ENCODE data around the gene GAS7. TPM values are rescaled to one million over a fixed set of nuclear protein-coding genes. Genes with fewer than 3 reads are reported as not detected.

The GAS7 gene
- total and polyA plus RNA-seq, 3 experiments from 2014 or later: 1.9 to 4.4 (median 3.3) TPM

GRCh38 chr17:10117581-10118001 is 80.8 kb downstream of the GAS7 start:
- peaks cover 93 to 98% (median 95%) of the 10 kb centered on the region in 3 donors for H3K4me1 Mint-ChIP-seq
- H3K4me3 Mint-ChIP-seq: peak overlapping the region in 5 of 7 donors; percentile 7 to 80 (median 54)
- POLR2A ChIA-PET: no interaction called here
- H3K27ac ChIP-seq (ENCODE audit: low read depth, low read length): no peak overlapping the region
- peaks cover 0 to 10% of the 10 kb centered on the region in 2 donors for H3K27me3 Mint-ChIP-seq
- peaks cover 0 to 4% (median 0%) of the 10 kb centered on the region in 3 donors for H3K36me3 Mint-ChIP-seq
- H3K4me1 ChIP-seq (ENCODE audit: insufficient read depth, low read length): peaks cover 94% of the 10 kb centered on the region
- H3K9me3 ChIP-seq (ENCODE audit: low read length): no peaks in the 10 kb centered on the region
- H3K4me3 ChIP-seq (ENCODE audit: low read length): no peak overlapping the region
- no peaks in the 10 kb centered on the region for H3K36me3 ChIP-seq (ENCODE audit: insufficient read depth, low read length)
- peak in 2 of 5 donors; percentile 7 to 13 for DNase-seq
- peaks cover 0 to 1% (median 0%) of the 10 kb centered on the region in 5 donors for H3K9me3 Mint-ChIP-seq
- CTCF ChIA-PET: no interaction called here
- no peaks in the 10 kb centered on the region for H3K27me3 ChIP-seq (ENCODE audit: insufficient read depth, low read length, poor library complexity, severe bottlenecking)
- H3K27ac Mint-ChIP-seq: peak overlapping the region; percentile 16 to 100 (median 97)

GRCh38 chr17:10116753-10117420 is 81.5 kb downstream of the GAS7 start:
- Mint-ChIP-seq H3K4me1 (peaks cover 93 to 98% (median 95%) of the 10 kb centered on the region in 3 donors), H3K36me3 (no peaks in the 10 kb centered on the region), H3K9me3 (peaks cover 0 to 1% (median 0%) of the 10 kb centered on the region in 5 donors), H3K4me3 (peak overlapping the region; percentile 7 to 84 (median 60)), H3K27ac (peak overlapping the region; percentile 61 to 100 (median 97)), H3K27me3 (peaks cover 0 to 10% of the 10 kb centered on the region in 2 donors)
- ChIA-PET CTCF (no interaction called here), POLR2A (no interaction called here)
- Histone ChIP-seq H3K9me3 (ENCODE audit: low read length) (no peaks in the 10 kb centered on the region), H3K4me1 (ENCODE audit: insufficient read depth, low read length) (peaks cover 90% of the 10 kb centered on the region), H3K27ac (ENCODE audit: low read depth, low read length) (no peak overlapping the region), H3K36me3 (ENCODE audit: insufficient read depth, low read length) (no peaks in the 10 kb centered on the region), H3K4me3 (ENCODE audit: low read length) (no peak overlapping the region), H3K27me3 (ENCODE audit: insufficient read depth, low read length, poor library complexity, severe bottlenecking) (no peaks in the 10 kb centered on the region)
- no peak for DNase-seq

GRCh38 chr17:10116267-10116666 is 82.1 kb downstream of the GAS7 start:
- Mint-ChIP-seq H3K27me3 (peaks cover 0 to 10% of the 10 kb centered on the region in 2 donors), H3K27ac (peak overlapping the region; percentile 61 to 100 (median 97))

GRCh38 chr17:10115536-10115932 is 82.9 kb downstream of the GAS7 start:
- H3K9me3 Mint-ChIP-seq: peaks cover 0 to 1% (median 0%) of the 10 kb centered on the region in 5 donors
- no peaks in the 10 kb centered on the region for H3K36me3 Mint-ChIP-seq
- H3K27ac Mint-ChIP-seq: peak overlapping the region; percentile 86 to 100 (median 98)
- H3K27ac ChIP-seq (ENCODE audit: low read depth, low read length): peak overlapping the region; percentile 94
- peak overlapping the region; percentile 58 to 90 (median 80) for H3K4me3 Mint-ChIP-seq
- no peaks in the 10 kb centered on the region for H3K27me3 ChIP-seq (ENCODE audit: insufficient read depth, low read length, poor library complexity, severe bottlenecking)
- H3K9me3 ChIP-seq (ENCODE audit: low read length): no peaks in the 10 kb centered on the region
- H3K27me3 Mint-ChIP-seq: peaks cover 0 to 10% of the 10 kb centered on the region in 2 donors
- no peaks in the 10 kb centered on the region for H3K36me3 ChIP-seq (ENCODE audit: insufficient read depth, low read length)
- peaks cover 82 to 88% (median 86%) of the 10 kb centered on the region in 3 donors for H3K4me1 Mint-ChIP-seq
- no peak for DNase-seq
- CTCF ChIA-PET: no interaction called here
- H3K4me3 ChIP-seq (ENCODE audit: low read length): peak overlapping the region; percentile 17
- POLR2A ChIA-PET: interaction anchor here (0.6 to 1.0 kb wide), 2 partner anchors 17 to 48 kb away, joined by 3 read pairs; no protein-coding TSS in a partner anchor
- H3K4me1 ChIP-seq (ENCODE audit: insufficient read depth, low read length): peaks cover 76% of the 10 kb centered on the region

More at GRCh38 chr17:10116267-10116666, 82.1 kb downstream of the GAS7 start:
- Histone ChIP-seq H3K4me3 (ENCODE audit: low read length) (no peak overlapping the region), H3K27ac (ENCODE audit: low read depth, low read length) (no peak overlapping the region), H3K9me3 (ENCODE audit: low read length) (no peaks in the 10 kb centered on the region), H3K36me3 (ENCODE audit: insufficient read depth, low read length) (no peaks in the 10 kb centered on the region), H3K4me1 (ENCODE audit: insufficient read depth, low read length) (peaks cover 84% of the 10 kb centered on the region), H3K27me3 (ENCODE audit: insufficient read depth, low read length, poor library complexity, severe bottlenecking) (no peaks in the 10 kb centered on the region)
- H3K9me3 Mint-ChIP-seq: peaks cover 0 to 1% (median 0%) of the 10 kb centered on the region in 5 donors
- ChIA-PET CTCF (no interaction called here), POLR2A (no interaction called here)
- peaks cover 89 to 95% (median 91%) of the 10 kb centered on the region in 3 donors for H3K4me1 Mint-ChIP-seq
- H3K4me3 Mint-ChIP-seq: peak overlapping the region in 6 of 7 donors; percentile 7 to 84 (median 61)
- no peak for DNase-seq
- H3K36me3 Mint-ChIP-seq: no peaks in the 10 kb centered on the region

GRCh38 chr17:10114931-10115535 is 83.4 kb downstream of the GAS7 start:
- peaks cover 0 to 1% (median 0%) of the 10 kb centered on the region in 5 donors for H3K9me3 Mint-ChIP-seq
- H3K27ac ChIP-seq (ENCODE audit: low read depth, low read length): peak overlapping the region; percentile 94
- H3K36me3 ChIP-seq (ENCODE audit: insufficient read depth, low read length): no peaks in the 10 kb centered on the region
- H3K4me3 ChIP-seq (ENCODE audit: low read length): peak overlapping the region; percentile 47
- CTCF ChIA-PET: interaction anchor here (1.0 kb wide), 1 partner anchor 127 kb away, joined by 3 read pairs; no protein-coding TSS in a partner anchor
- H3K4me1 ChIP-seq (ENCODE audit: insufficient read depth, low read length): peaks cover 71% of the 10 kb centered on the region
- no peaks in the 10 kb centered on the region for H3K36me3 Mint-ChIP-seq
- H3K27me3 ChIP-seq (ENCODE audit: insufficient read depth, low read length, poor library complexity, severe bottlenecking): no peaks in the 10 kb centered on the region
- DNase-seq: peak; percentile 65 to 92 (median 76)
- H3K4me1 Mint-ChIP-seq: peaks cover 77 to 86% (median 81%) of the 10 kb centered on the region in 3 donors
- H3K9me3 ChIP-seq (ENCODE audit: low read length): no peaks in the 10 kb centered on the region
- POLR2A ChIA-PET: interaction anchor here (0.6 to 1.0 kb wide), 2 partner anchors 16 to 49 kb away, joined by 3 read pairs; no protein-coding TSS in a partner anchor
- H3K4me3 Mint-ChIP-seq: peak overlapping the region; percentile 58 to 90 (median 80)
- peaks cover 0 to 10% of the 10 kb centered on the region in 2 donors for H3K27me3 Mint-ChIP-seq
- peak overlapping the region; percentile 86 to 100 (median 98) for H3K27ac Mint-ChIP-seq

GRCh38 chr17:10112962-10113361 is 85.4 kb downstream of the GAS7 start:
- Mint-ChIP-seq H3K4me3 (peak overlapping the region; percentile 18 to 90 (median 43)), H3K9me3 (peaks cover 0 to 1% (median 0%) of the 10 kb centered on the region in 5 donors), H3K4me1 (peaks cover 62 to 67% (median 63%) of the 10 kb centered on the region in 3 donors), H3K27ac (peak overlapping the region; percentile 86 to 99 (median 98)), H3K27me3 (peaks cover 0 to 7% of the 10 kb centered on the region in 2 donors), H3K36me3 (no peaks in the 10 kb centered on the region)
- POLR2A ChIA-PET: no interaction called here
- H3K27ac ChIP-seq (ENCODE audit: low read depth, low read length): no peak overlapping the region
- peaks cover 52% of the 10 kb centered on the region for H3K4me1 ChIP-seq (ENCODE audit: insufficient read depth, low read length)
- CTCF ChIA-PET: no interaction called here
- no peaks in the 10 kb centered on the region for H3K27me3 ChIP-seq (ENCODE audit: insufficient read depth, low read length, poor library complexity, severe bottlenecking)
- no peaks in the 10 kb centered on the region for H3K36me3 ChIP-seq (ENCODE audit: insufficient read depth, low read length)
- DNase-seq: no peak
- no peaks in the 10 kb centered on the region for H3K9me3 ChIP-seq (ENCODE audit: low read length)
- H3K4me3 ChIP-seq (ENCODE audit: low read length): no peak overlapping the region

- Histone ChIP-seq H3K27me3 (ENCODE audit: insufficient read depth, low read length, poor library complexity, severe bottlenecking) (no peaks in the 10 kb centered on the region), H3K27ac (ENCODE audit: low read depth, low read length) (no peak overlapping the region), H3K36me3 (ENCODE audit: insufficient read depth, low read length) (no peaks in the 10 kb centered on the region), H3K4me1 (ENCODE audit: insufficient read depth, low read length) (peaks cover 42% of the 10 kb centered on the region), H3K4me3 (ENCODE audit: low read length) (no peak overlapping the region), H3K9me3 (ENCODE audit: low read length) (no peaks in the 10 kb centered on the region)
- ChIA-PET CTCF (no interaction called here), POLR2A (no interaction called here)
- H3K27me3 Mint-ChIP-seq: peaks cover 0 to 7% of the 10 kb centered on the region in 2 donors
- peaks cover 0 to 2% (median 0%) of the 10 kb centered on the region in 3 donors for H3K36me3 Mint-ChIP-seq
- H3K4me3 Mint-ChIP-seq: peak overlapping the region in 5 of 7 donors; percentile 30 to 90 (median 57)
- no peak for DNase-seq
- peak overlapping the region in 7 of 8 donors; percentile 75 to 99 (median 97) for H3K27ac Mint-ChIP-seq
- peaks cover 52 to 58% (median 57%) of the 10 kb centered on the region in 3 donors for H3K4me1 Mint-ChIP-seq
- peaks cover 0 to 1% (median 0%) of the 10 kb centered on the region in 5 donors for H3K9me3 Mint-ChIP-seq
These were observed 86.4 kb downstream of the GAS7 start for GRCh38 chr17:10111907-10112452.

All from CD8-positive, alpha-beta memory T cell (primary cell).